ENCODE results near the gene PIK3R2.

- TF ChIP-seq SNAI2 (CRISPR knock-in tag; IDR thresholded peaks at IDR 0.05), result no peak
- no peak for TF ChIP-seq ESRRG (CRISPR knock-in tag; IDR thresholded peaks at IDR 0.05)
- no peak for TF ChIP-seq PATZ1 (CRISPR knock-in tag; IDR thresholded peaks at IDR 0.05; ENCODE audit: borderline replicate concordance)
- no peak for TF ChIP-seq ARNTL (CRISPR knock-in tag; IDR thresholded peaks at IDR 0.05; ENCODE audit: borderline replicate concordance, low read depth)
- no peak for TF ChIP-seq RARB (CRISPR knock-in tag; IDR thresholded peaks at IDR 0.05)
- TF ChIP-seq ZC3H10 (CRISPR knock-in tag; IDR thresholded peaks at IDR 0.05), result no peak
- TF ChIP-seq ZFP30 (CRISPR knock-in tag; IDR thresholded peaks at IDR 0.05), result no peak
- no peak for TF ChIP-seq ISL1 (CRISPR knock-in tag; IDR thresholded peaks at IDR 0.05)
- no peak for TF ChIP-seq CREB5 (CRISPR knock-in tag; IDR thresholded peaks at IDR 0.05; ENCODE audit: low read depth)
- no peak for TF ChIP-seq ZNF8 (CRISPR knock-in tag; IDR thresholded peaks at IDR 0.05)
- no peak for TF ChIP-seq OSR1 (CRISPR knock-in tag; IDR thresholded peaks at IDR 0.05)
- TF ChIP-seq ZFP3 (CRISPR knock-in tag; IDR thresholded peaks at IDR 0.05), result no peak
Observed at GRCh38 chr19:18170714-18171255, 17.8 kb downstream of the PIK3R2 start.
